Breast epithelium (tissue), 4 donors: ENCODE results near the gene SELENOM. TPM values are rescaled to one million over a fixed set of nuclear protein-coding genes. Genes with fewer than 3 reads are reported as not detected.
A peak's percentile ranks its signal among the peaks of the same experiment; 100 is the strongest.

ENCODE experiments used
- DNase-seq, 2 donors: peaks; one replicate each; pipeline ENCODE4 v3.0.0-alpha.2; 2019; ENCODE audit warnings: low spot score in 2 of 2
- H3K27ac ChIP-seq, 2 donors: fragments of 200-600 bp; sonication (generic) in 1 of 2; one replicate each; pipeline ENCODE4 v1.5.1; 2016 to 2019; ENCODE audit warnings: mild to moderate bottlenecking in 1 of 2
- H3K27me3 ChIP-seq, 2 donors: fragments of 200-600 bp; sonication (generic) in 1 of 2; one replicate each; pipeline versions ENCODE4 v1.5.1 to v1.6.0; 2017 to 2019; ENCODE audit warnings: control low read depth in 1 of 2, mild to moderate bottlenecking in 1 of 2
- H3K36me3 ChIP-seq: fragments of 200-600 bp; one replicate; pipeline ENCODE4 v1.5.1; 2019
- H3K4me1 ChIP-seq, 2 donors: fragments of 200-600 bp; sonication (generic); one replicate each; pipeline ENCODE4 v1.5.1; 2016 to 2019; ENCODE audit warnings: control low read depth in 1 of 2
- H3K4me3 ChIP-seq, 3 donors: fragments of 200-600 bp; sonication (generic); 1 replicate in 2 of 3; 2 replicates in 1 of 3; pipeline ENCODE4 v1.5.1; 2016 to 2019; ENCODE audit warnings: mild to moderate bottlenecking in 3 of 3, moderate library complexity in 2 of 3
- H3K9me3 ChIP-seq, 2 donors: fragments of 200-600 bp; sonication (generic) in 1 of 2; one replicate each; pipeline ENCODE4 v1.5.1; 2016 to 2019; ENCODE audit warnings: control low read depth in 1 of 2
- POLR2A ChIP-seq: fragments of 450-650 bp; IDR thresholded peaks from one replicate; pipeline ENCODE4 v1.6.1; 2016; ENCODE audit warnings: antibody characterized with exemption, mild to moderate bottlenecking, moderate library complexity
- POLR2AphosphoS5 ChIP-seq, 3 donors: sonication (generic); formaldehyde crosslinking; IDR thresholded peaks; one replicate each; pipeline ENCODE4 v1.6.1; 2017; ENCODE audit warnings: antibody characterized with exemption in 3 of 3
- intact Hi-C: fragments of 100-400 bp; cut with DNase I; formaldehyde crosslinking; loops from one replicate; pipeline ENCODE4 v1.15.1; 2023; ENCODE audit warnings: low total_unique reads
- total RNA-seq, 3 donors: library from RNA; depleted of rRNA; stranded (reverse); fragments of >200 nt; gene quantifications; one replicate each; pipeline ENCODE4 v1.1.0, GENCODE V29; 2016
- TF ChIP-seq, protein P1 (sequence below), 3 donors: fragments of 450-650 bp; IDR thresholded peaks; one replicate each; pipeline ENCODE4 v1.5.1; 2016 to 2017; ENCODE audit warnings: antibody characterized with exemption in 3 of 3, mild to moderate bottlenecking in 3 of 3, moderate library complexity in 3 of 3

The SELENOM gene
- total RNA-seq, 3 donors from 2014 or later: 297 to 485 (median 411) TPM

DNA sequence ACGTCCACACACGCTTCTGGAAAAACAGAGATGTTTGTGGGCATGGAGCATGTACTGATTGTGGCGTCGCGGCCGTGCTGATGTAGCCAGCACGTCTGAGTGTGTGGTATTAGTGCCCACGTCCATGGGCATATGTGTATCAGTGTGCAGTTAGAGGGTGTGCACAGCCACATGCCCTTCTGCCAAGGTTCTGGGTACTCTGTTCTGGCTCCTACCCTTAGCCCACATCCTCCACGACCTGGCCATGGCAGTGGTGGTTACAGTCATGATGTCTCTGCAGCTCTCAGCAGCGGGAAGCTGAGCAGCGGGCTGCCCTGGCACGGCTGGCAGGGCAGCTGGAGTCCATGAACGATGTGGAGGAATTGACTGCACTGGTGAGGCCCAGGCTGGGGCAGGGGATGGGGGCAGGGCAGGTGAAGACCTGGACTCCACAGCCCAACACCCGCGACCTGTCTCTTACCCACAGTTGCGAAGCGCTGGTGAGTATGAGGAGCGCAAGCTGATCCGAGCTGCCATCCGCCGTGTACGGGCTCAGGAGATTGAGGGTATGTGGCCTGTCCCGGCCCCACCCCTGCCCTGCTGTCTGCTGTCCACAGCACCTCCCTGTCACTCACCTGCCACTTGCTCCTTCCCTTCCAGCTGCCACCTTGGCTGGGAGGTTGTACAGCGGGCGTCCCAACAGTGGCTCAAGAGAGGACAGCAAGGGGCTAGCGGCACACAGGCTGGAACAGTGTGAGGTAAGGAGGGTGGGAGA, 19.0 kb downstream of the SELENOM start:
- H3K9me3 ChIP-seq: no peaks in the 10 kb centered on the region
- intact Hi-C loops: no loop called here
- H3K4me1 ChIP-seq: peaks cover 0 to 16% of the 10 kb centered on the region in 2 donors
- TF ChIP-seq, protein P1, sequence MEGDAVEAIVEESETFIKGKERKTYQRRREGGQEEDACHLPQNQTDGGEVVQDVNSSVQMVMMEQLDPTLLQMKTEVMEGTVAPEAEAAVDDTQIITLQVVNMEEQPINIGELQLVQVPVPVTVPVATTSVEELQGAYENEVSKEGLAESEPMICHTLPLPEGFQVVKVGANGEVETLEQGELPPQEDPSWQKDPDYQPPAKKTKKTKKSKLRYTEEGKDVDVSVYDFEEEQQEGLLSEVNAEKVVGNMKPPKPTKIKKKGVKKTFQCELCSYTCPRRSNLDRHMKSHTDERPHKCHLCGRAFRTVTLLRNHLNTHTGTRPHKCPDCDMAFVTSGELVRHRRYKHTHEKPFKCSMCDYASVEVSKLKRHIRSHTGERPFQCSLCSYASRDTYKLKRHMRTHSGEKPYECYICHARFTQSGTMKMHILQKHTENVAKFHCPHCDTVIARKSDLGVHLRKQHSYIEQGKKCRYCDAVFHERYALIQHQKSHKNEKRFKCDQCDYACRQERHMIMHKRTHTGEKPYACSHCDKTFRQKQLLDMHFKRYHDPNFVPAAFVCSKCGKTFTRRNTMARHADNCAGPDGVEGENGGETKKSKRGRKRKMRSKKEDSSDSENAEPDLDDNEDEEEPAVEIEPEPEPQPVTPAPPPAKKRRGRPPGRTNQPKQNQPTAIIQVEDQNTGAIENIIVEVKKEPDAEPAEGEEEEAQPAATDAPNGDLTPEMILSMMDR (IDR thresholded peaks at IDR 0.05): no peak
- TF ChIP-seq POLR2AphosphoS5 (IDR thresholded peaks at IDR 0.05) (no peak), POLR2A (no peak)
- peaks cover 4% of the 10 kb centered on the region for H3K36me3 ChIP-seq
- peak overlapping the region; percentile 27 to 97 for H3K27ac ChIP-seq
- H3K27me3 ChIP-seq: no peaks in the 10 kb centered on the region
- no peak for DNase-seq
- no peak overlapping the region for H3K4me3 ChIP-seq

DNA sequence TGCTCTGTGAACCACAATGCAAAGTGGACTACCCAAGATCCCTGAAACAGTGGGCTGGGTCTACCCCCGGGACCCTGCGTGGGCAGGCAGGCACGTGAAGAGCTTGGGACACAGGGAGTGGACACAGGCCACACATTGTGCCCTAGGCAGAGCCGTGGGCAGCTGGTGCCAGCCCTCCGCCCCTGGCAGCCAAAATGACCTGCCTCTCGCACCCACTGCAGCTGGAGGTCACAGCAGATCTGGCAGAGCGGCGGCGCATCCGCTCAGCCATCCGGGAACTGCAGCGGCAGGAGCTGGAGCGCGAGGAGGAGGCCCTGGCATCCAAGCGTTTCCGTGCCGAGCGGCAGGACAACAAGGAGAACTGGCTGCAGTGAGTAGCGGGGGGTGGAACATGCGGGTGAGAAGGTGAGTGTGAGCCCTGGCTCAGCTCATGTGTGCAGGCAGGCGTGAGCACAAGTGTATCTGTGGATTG, 19.6 kb downstream of the SELENOM start:
- no peak overlapping the region for H3K4me3 ChIP-seq
- no peak for DNase-seq
- peak overlapping the region; percentile 94 to 97 for H3K27ac ChIP-seq
- no peak for TF ChIP-seq POLR2AphosphoS5 (IDR thresholded peaks at IDR 0.05)
- no peak for TF ChIP-seq POLR2A
- TF ChIP-seq, protein P1 (IDR thresholded peaks at IDR 0.05): no peak
- H3K27me3 ChIP-seq: no peaks in the 10 kb centered on the region
- H3K36me3 ChIP-seq: peaks cover 4% of the 10 kb centered on the region
- intact Hi-C loops: no loop called here
- H3K4me1 ChIP-seq: peaks cover 0 to 22% of the 10 kb centered on the region in 2 donors
- no peaks in the 10 kb centered on the region for H3K9me3 ChIP-seq

DNA sequence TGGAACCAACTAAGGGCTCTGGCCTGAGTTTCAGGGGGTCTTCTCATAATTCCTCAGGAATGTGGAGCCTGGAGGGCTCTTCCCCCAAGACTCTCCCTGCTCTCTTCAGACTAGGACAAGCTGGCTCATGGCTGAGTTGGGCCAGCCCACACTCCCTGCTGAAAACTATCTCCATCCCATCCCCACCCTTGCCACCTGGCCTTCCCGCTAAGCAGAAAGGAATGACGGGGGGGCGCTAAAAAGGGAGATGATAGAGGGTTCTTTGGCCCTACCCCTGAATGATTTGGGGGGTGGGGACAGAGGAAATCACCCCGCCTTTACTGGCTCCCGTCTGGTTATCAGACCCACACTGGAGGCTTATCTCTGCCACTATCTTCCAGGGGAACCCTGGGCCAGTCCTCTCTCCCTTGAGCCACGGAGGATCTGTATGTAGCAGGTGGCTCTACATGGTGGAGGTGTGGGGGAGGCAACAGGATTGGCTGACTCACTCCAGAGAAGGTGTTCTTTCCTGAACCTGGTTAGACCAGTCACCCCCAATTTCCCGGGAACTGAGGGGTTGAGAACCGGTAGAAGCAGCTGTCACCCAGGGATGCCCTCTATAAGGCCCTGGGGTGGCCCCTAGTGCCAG, 20.6 kb downstream of the SELENOM start:
- H3K4me1 ChIP-seq: peaks cover 0 to 27% of the 10 kb centered on the region in 2 donors
- no peaks in the 10 kb centered on the region for H3K9me3 ChIP-seq
- no peak overlapping the region for H3K4me3 ChIP-seq
- no peak for DNase-seq
- TF ChIP-seq, protein P1 (IDR thresholded peaks at IDR 0.05): no peak
- TF ChIP-seq POLR2AphosphoS5 (IDR thresholded peaks at IDR 0.05): no peak
- TF ChIP-seq POLR2A: no peak
- intact Hi-C loops: no loop called here
- H3K27ac ChIP-seq: peak overlapping the region; percentile 94 to 97
- H3K36me3 ChIP-seq: peaks cover 4% of the 10 kb centered on the region
- H3K27me3 ChIP-seq: no peaks in the 10 kb centered on the region

DNA sequence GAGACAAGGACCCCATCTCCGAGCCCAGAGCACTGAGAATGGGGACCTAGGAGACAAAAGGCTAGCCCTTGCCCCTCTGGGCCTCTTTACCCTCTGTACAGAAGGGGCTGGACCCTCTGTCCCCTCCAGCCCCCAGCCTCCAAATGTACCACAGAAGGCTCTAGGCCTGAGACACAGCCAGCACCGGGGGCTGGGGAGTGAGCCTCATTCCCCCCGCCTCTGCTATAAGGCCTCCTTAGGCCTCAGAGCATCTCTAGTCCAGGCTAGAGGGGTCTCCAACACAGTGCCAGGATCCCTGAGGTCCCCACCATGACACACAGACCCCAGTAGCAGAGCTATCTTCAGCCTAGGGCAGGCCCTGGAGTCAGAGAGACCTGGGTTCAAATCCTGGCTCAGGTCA, 21.4 kb downstream of the SELENOM start:
- Histone ChIP-seq H3K4me1 (peaks cover 0 to 29% of the 10 kb centered on the region in 2 donors), H3K27me3 (no peaks in the 10 kb centered on the region), H3K27ac (peak overlapping the region; percentile 94 to 97), H3K9me3 (no peaks in the 10 kb centered on the region), H3K4me3 (peak overlapping the region; percentile 58 to 85 (median 69)), H3K36me3 (peaks cover 4% of the 10 kb centered on the region)
- TF ChIP-seq POLR2A: no peak
- TF ChIP-seq, protein P1 (IDR thresholded peaks at IDR 0.05): no peak
- TF ChIP-seq POLR2AphosphoS5 (IDR thresholded peaks at IDR 0.05): no peak
- intact Hi-C loops: loop anchor here (2.0 kb wide), 1 partner anchor 139 kb away; no protein-coding TSS in a partner anchor
- DNase-seq: no peak

DNA sequence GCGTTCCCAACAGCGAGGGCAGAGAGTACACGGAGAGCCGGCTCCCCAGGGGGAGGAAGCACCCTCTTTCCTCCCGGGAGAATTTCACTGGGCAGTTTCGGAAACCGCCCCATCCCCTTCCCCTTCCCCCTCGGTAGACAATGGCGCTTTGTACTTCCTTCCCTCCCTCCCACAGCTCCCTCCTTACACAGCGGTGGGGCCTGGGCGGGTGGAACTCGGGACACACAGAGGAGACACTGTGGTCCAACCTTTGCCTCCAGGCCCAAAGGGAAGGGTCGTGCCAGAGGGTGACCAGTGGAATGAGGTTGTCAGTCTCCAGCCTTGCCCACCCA, 21.9 kb downstream of the SELENOM start:
- H3K27ac ChIP-seq: peak overlapping the region; percentile 94 to 97
- intact Hi-C loops: loop anchor here (2.0 kb wide), 1 partner anchor 139 kb away; no protein-coding TSS in a partner anchor
- peak in 1 of 2 donors; percentile 79 for DNase-seq
- H3K4me3 ChIP-seq: peak overlapping the region; percentile 58 to 85 (median 69)
- no peaks in the 10 kb centered on the region for H3K9me3 ChIP-seq
- peaks cover 0 to 29% of the 10 kb centered on the region in 2 donors for H3K4me1 ChIP-seq
- H3K27me3 ChIP-seq: no peaks in the 10 kb centered on the region
- TF ChIP-seq, protein P1 (IDR thresholded peaks at IDR 0.05): no peak
- peaks cover 4% of the 10 kb centered on the region for H3K36me3 ChIP-seq
